ENCODE measurements around the gene IRX6.

- TF ChIP-seq, protein P1, sequence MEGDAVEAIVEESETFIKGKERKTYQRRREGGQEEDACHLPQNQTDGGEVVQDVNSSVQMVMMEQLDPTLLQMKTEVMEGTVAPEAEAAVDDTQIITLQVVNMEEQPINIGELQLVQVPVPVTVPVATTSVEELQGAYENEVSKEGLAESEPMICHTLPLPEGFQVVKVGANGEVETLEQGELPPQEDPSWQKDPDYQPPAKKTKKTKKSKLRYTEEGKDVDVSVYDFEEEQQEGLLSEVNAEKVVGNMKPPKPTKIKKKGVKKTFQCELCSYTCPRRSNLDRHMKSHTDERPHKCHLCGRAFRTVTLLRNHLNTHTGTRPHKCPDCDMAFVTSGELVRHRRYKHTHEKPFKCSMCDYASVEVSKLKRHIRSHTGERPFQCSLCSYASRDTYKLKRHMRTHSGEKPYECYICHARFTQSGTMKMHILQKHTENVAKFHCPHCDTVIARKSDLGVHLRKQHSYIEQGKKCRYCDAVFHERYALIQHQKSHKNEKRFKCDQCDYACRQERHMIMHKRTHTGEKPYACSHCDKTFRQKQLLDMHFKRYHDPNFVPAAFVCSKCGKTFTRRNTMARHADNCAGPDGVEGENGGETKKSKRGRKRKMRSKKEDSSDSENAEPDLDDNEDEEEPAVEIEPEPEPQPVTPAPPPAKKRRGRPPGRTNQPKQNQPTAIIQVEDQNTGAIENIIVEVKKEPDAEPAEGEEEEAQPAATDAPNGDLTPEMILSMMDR (conservative IDR thresholded peaks at IDR 0.05; ENCODE audit: low read depth in 2 of 2), result no peak
- TF ChIP-seq EZH2 (IDR thresholded peaks at IDR 0.05; ENCODE audit: low read depth, unreplicated experiment) (no peak), EZH2phosphoT487 (IDR thresholded peaks at IDR 0.05; ENCODE audit: unreplicated experiment) (no peak), JUNB (IDR thresholded peaks at IDR 0.05; ENCODE audit: unreplicated experiment) (no peak), POLR2AphosphoS5 (IDR thresholded peaks at IDR 0.05; ENCODE audit: low read depth) (no peak)
Observed at GRCh38 chr16:55350984-55351383, 27.0 kb downstream of the IRX6 start.

Data from GM23338 (cell line).